Measurements from ENCODE around the gene GRIA1.

DNA sequence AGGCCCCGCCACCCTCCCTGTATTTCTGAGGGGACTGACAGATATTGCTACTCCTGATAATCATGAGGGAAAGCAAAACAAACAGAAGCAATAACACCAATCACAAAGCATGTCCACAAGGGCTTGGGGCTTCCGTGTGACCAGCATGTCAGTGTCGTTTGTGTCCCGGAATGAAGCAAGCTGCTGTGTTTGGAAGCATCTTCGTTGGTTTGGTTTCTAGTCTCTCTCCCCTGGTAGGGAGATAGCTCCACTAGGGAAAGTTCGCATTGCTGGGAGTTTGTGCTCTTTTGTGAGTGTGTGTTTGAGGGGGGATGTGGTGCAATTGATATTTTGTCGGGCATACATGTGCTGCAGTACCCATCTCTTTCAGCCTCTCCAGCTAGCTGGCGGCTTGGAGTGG lies 1.4 kb downstream of the GRIA1 start:
- TF ChIP-seq, protein P1, sequence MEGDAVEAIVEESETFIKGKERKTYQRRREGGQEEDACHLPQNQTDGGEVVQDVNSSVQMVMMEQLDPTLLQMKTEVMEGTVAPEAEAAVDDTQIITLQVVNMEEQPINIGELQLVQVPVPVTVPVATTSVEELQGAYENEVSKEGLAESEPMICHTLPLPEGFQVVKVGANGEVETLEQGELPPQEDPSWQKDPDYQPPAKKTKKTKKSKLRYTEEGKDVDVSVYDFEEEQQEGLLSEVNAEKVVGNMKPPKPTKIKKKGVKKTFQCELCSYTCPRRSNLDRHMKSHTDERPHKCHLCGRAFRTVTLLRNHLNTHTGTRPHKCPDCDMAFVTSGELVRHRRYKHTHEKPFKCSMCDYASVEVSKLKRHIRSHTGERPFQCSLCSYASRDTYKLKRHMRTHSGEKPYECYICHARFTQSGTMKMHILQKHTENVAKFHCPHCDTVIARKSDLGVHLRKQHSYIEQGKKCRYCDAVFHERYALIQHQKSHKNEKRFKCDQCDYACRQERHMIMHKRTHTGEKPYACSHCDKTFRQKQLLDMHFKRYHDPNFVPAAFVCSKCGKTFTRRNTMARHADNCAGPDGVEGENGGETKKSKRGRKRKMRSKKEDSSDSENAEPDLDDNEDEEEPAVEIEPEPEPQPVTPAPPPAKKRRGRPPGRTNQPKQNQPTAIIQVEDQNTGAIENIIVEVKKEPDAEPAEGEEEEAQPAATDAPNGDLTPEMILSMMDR (conservative IDR thresholded peaks at IDR 0.05; ENCODE audit: low read length): no peak
- TF ChIP-seq EZH2phosphoT487 (IDR thresholded peaks at IDR 0.05; ENCODE audit: borderline replicate concordance): no peak

Data from Loucy (cell line).